ENCODE measurements around the gene MAS1.

DNA sequence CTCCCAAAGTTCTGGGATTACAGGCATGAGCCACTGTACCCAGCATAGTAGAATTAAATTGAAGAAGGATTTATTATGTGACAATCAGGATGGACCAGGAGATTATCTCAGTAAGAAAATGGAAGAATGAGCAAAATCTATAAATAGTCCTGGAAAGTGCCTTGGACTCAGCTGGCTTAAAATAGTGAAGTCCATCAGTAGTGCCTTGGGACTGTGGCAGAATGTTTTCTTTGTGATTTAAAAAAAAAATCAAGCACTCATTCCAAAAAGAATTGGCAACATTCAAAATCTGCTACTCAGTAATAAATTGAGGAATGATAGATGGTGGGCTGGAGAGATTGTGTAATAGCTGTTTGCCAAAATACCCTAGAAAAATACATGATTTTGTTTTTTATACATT, 37.0 kb upstream of the MAS1 start:
- no peak for TF ChIP-seq CTCF (IDR thresholded peaks at IDR 0.05)
- TF ChIP-seq POLR2A (IDR thresholded peaks at IDR 0.05), result no peak

Data from ovary (tissue), 3 donors.